GM21786 (cell line): ENCODE results near the gene ANKFN1.

Source experiments
- ATAC-seq: cut with Tn5 transposase; IDR thresholded peaks from one replicate; pipeline ENCODE4 v1.9.1; 2021; ENCODE audit not compliant: unreplicated experiment

The ANKFN1 gene, protein sequence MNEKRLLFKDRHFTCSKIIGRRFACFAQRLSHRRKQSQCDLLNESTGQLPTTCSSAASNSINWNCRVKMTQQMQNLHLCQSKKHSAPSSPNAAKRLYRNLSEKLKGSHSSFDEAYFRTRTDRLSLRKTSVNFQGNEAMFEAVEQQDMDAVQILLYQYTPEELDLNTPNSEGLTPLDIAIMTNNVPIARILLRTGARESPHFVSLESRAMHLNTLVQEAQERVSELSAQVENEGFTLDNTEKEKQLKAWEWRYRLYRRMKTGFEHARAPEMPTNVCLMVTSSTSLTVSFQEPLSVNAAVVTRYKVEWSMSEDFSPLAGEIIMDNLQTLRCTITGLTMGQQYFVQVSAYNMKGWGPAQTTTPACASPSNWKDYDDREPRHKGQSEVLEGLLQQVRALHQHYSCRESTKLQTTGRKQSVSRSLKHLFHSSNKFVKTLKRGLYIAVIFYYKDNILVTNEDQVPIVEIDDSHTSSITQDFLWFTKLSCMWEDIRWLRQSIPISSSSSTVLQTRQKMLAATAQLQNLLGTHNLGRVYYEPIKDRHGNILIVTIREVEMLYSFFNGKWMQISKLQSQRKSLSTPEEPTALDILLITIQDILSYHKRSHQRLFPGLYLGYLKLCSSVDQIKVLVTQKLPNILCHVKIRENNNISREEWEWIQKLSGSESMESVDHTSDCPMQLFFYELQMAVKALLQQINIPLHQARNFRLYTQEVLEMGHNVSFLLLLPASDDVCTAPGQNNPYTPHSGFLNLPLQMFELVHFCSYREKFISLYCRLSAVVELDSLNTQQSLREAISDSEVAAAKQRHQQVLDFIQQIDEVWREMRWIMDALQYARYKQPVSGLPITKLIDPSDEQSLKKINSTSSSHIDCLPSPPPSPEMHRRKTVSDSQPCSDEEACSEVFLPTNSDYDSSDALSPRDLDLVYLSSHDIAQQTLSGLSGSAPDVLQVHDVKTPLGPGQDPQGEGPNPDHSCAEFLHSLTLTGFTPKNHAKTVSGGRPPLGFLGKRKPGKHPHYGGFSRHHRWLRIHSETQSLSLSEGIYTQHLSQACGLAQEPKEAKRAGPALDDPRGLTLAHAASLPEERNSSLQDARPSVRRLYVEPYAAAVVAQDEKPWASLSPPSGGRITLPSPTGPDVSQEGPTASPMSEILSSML

DNA sequence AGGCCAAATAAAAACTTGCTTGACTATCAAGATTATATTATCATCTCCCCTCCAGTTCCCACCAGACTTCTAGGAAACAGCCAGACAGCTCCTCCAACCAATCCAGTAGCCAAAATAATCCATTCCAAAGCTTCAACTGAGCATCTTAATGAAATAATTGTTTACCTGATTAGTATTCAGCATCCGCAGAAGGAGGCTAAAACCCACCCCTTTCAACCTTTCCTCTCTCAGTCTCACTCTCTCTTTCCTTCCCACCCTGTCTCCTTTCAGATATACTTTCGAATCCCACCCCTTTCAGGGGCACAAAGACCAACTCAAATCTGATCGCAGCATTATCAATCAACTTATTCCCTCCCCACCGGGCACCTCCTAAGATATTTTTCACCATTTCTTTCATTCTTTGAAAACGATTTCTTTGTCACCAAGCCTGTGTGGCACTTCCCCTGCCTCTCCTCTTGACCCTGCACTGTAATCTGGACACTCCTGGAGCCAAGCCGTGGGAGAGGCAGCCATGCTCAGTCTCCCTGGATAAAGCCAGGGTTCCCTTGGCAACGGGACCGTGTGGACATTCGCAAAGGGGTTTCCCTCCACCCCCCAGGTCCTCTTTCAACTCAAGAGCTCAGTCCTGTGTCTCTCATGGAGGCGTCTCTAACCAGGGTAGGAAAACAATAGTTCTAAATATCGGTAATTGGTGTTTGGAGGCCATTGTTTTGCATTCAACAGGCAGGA lies at the start of gene ANKFN1:
Gene ANKFN1, plus strand, starts transcription at position 602 of the 729 bp plus-strand sequence. CDS start 59,193 bp downstream, outside the sequence.
- no peak for ATAC-seq

DNA sequence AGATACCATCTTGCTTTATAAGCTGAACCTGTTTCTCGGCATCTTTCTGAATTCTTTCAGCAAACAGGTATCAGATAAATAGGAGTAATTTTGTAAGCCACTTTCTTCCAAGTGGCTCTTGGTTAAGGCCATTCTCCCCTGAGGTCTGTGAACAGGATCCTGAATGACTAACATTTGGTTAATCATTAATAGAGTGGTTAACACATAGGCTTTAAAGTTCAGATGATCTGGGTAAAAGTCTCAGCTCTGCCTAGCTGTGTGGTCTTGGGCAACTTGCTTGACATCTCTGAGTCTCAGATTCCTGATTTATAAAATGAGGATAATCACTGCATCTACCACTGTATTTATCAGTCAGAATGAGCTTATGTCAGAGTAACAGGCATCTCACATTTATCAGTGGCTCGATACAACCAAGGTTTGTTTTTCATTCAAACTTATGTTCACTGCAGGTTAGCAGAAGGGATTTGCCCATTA lies 44.4 kb upstream of the ANKFN1 start:
- ATAC-seq, result peak; percentile 80

DNA sequence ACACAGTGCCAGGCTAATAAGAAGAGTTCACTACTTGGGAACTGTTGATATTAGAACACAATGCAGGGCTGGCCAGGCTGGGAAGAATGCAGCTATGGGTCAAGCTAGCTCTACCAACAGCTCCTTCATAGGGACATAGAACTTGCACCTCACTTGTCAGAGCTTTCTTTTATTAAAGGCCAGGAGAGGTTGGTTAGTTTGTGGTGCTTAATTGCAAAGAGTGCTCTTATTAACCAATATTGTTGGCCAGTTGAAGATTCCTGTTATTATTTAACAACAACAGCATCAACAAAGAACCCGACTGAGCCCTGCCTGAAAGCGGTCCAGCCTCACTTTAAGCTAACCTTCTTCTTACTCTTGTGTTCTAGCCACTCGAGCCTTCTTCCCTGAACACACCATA lies 43.4 kb upstream of the ANKFN1 start:
- ATAC-seq, result no peak

DNA sequence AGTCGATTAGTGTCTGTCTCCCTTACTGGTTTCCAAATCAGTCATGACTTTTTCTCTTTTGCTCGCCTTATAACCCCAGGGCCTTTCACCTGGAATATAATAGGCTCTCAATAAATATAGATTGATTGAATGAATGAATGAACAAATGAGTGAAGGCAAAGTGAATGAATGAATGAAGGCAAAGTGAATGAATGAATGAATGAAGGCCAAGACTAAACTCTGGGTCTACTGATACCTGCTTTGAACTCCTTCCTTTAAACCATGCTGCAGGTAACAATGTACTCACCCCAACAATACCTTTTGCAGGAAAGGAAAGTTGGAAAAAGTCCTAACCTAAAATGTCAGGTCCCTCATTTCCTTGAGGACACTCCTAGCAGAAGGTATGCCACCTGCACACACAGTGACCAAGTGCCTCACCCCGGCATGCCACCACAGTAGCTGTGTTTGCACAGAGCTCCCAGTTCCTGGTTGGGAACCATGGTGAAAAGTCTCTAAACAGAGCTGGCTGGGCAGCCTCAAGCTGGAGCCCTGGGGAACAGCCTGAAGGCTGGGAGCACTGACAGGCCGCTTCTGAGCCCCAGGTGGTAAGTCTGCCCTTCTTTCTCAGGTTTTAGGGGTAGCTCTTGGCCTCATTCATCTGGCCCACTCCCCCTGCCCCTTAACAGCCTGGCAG lies 42.7 kb upstream of the ANKFN1 start:
- no peak for ATAC-seq

DNA sequence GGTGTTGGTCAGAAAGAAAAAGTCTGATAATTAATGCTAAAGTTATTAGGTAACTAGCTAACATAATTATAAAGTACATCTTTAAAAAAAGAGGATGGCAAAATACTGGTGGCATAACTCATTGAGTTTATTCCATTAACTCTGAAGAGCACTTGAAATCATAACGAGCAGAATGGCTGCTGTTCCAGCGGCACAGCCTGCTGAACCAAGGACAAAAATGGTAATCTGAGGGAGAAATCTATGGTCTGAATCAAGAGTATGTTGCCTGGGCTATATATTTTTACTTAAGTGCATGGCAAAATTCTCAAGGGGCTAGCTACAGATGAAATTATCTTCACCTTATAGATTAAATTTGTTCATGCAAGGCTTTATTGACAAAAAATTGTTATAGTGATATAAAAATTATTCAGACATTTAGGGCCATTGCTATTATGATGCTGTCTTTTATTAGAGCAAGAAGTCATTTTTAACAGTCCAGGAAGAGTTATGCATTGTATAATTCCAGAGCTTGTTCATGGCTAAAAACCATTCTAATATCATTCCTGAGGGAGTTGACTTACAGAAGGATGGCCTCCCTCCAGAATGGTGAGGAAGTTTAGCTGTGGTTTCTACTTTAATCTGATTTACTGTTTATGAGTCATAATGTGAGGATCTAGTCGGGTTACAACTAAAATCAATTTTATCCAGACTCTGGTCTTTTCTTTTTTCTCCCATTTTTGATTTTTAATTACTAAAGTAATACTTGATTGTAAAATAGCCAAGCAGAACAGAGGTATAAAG lies 41.4 kb upstream of the ANKFN1 start:
- ATAC-seq, result no peak

DNA sequence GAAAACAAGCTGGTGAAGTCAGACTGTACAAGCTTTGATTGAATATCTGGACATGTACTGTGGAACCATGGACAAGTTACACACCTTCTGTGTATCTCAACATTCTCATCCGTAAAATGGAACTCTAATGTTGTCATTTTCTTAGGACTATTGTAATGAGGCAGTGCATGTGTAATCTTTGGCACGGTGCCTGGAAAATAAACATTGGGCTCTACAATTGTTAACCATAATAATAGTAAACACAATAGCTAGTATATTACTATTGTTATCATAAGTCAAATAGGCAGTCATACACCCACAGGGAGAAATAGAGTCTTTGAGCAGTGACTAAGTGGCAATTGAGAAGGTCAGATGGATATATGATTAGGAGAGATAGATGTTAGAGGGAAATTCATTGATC lies 39.8 kb upstream of the ANKFN1 start:
- ATAC-seq, result no peak

DNA sequence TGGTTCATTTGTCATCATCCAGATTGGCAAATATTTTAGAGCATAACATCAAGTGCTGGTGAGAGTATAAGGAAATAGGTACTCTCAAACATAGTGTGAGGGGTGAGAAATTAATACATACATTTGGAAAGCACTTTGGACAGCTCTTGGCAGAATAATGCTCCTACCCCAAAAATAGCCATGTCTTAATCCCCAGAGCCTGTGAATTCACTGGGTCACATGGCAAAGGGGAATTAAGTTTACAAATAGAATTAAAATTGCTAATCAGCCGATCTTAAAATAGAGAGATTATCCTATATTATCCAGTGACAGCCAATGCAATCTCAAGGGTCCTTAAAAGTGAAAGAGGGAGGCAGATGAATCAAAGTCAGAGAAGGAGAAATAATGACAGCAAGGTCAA lies 38.8 kb upstream of the ANKFN1 start:
- no peak for ATAC-seq

DNA sequence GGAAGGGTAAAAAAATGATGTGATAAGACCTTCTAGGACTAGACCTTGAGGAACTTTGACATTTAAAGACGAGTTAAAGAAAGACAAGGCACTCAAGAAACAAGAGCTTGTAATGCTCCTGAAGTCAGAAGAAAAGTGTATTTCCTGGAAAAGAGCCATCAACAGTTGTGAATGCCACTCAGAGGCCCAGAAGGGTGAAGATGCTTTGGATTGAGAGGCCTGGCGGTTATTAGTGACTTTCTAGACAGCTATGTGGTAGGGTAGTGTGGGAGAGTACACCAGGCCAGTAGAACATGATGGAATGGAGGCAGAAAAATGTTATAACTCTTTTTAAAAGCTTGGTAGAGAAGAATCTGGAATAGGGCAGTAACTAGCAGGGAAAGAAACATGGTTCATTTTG lies 34.1 kb upstream of the ANKFN1 start:
- no peak for ATAC-seq

DNA sequence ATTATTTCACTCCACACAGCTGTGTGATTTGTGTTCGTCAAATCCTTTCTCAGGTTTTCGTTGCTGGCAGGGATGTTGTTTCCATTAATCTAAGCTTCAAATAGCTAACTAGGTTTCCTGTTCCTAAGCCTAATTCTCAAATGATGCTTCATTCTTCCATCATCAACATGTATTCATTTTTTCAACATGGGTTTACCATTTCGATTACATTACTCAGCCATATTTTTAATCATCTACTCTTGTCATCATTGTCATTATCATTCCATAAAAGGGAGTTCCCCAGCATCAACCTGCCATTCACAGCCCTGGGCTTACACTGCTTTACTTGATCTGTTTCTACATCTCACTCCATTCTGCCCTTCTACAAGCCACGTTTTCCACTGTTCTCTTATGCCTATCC lies 33.3 kb upstream of the ANKFN1 start:
- ATAC-seq, result no peak

DNA sequence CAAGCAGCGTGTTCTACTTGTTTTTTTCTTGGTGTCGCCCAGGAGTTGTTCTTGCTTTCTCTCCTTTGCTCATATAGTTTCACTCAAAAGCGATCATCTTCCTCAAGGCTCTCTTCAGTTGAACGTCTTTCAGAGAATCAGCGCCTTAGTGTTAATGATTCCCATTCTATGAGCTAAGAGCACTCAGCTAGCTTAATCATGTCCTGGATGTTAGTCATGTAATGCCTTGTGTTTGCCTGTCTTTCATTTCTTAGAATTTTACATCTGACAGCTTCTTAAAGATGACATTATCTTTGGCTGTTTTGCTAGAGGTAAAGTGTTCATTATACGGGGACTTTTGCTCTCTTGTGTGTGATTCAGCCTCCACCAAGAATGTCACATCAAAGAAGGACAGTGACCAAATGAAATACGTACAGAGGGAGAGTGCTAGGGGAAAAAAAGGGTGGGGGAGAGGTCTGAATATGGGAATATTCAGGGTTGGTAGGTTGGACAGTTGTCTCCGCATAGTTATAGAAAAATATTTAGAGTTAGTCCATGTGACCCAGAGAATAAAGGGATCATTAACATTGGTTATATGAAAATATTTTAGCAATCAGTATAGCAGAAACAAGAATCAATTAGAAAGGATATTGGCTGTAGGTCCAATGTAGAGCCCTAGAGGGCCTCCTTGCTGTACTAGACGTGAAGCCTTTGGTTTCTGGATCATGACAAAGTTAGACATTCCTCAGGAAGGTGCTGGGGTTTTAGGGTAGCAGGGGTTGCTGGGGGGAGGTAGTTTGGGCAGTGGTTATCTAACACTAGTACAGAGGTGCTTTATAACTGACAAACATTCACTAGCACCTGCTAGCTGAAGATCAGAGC lies 31.9 kb upstream of the ANKFN1 start:
- no peak for ATAC-seq

DNA sequence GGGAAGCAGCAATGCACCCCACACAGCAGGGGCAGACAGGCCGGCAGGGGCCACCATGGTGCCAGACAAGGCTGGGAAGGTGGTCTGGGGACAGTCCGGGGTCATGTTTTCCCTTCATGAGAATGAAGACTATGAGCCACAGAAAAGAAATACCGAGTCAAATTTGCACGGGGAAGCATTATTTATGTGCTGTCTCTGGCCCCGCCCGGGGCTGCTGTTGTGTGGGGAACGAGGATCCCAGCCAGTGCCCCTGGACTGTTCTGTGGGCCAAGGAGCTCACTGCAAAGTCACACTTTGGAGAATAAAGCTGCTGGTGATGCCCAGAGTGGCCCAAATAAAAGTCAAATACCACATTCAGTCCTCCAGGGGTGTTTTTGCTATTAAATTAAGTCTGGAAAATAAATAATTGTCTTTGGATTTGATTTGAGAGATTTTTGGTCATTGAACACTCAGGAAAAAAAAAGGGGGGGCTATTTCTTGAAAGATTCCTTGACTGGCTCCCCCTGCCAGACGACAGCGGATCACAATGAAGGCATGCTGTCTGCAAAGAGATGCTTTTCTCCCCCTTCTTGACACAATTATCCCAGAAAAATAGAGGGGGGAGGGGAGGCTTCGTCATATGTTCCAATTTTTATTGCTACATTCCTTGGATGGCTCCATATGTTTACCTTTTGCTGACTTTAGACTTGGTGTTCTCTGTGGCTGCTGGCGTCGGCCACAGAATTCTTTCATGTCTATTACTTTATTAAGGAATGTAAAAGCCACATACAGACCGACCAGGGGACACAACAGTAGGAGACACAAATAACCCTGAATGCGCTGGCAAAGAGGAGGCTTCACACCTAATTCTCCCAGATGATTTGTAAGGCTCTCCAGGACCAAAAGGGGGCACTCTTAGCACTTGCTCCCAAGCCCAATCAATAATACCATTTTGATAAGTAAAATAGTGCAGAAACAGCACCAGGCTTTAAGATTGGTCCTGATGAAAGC lies 27.1 kb upstream of the ANKFN1 start:
- no peak for ATAC-seq

DNA sequence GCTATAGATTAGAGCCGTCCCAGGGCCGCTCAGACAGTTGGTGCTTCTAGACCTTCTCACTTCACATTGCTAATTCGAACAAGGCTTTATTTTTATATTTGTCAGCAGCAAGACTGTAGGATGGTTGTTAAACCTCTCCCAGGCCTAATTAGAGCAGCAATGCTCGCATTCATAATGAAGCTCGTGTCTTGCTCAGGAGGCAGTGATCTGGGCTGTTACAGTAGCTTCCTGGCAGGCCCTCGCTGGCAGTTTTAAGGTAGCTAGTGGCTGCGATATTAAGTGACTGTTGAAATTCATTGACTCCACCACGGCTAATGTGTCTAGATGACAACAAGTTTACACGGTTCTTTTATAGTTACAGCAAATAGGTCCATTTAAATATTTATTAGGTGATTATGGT lies 23.2 kb upstream of the ANKFN1 start:
- no peak for ATAC-seq

DNA sequence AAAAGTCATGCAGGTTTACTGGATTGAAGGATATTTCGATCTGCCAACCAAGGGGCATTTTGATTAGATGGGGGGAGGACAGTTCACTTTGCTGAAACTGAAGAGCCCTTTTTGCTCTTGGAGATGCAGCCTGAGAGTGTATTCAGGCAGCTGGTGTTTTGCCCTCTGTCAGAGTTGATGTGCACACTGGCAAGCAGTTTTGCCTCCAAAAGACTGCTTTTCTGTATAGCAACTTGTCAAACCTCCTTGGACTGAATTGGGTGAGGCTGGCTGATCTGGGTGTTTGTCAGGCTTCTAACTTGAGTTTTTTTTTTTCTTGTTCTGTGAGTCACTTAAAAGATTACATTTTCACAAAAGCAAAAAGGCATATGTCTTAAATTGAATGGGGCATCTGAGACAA lies 22.6 kb upstream of the ANKFN1 start:
- no peak for ATAC-seq

DNA sequence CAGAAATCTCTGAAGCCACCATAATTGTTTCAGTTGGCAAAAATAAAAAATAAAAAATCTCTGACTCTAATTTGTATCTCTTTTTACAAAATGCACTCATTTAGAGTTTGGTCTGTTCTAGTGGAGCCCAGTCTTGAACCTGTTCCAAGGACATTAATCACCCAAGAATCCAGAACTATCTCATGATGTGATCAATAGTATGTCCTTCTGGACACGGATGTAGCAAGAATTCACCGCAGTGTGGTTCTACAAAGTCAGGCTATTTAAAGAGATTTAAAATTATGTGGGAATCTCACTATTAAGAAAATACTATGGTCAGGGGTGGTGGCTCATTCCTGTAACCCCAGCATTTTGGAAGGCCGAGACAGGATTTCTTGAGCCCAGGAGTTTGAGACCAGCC lies 21.8 kb upstream of the ANKFN1 start:
- ATAC-seq, result no peak

DNA sequence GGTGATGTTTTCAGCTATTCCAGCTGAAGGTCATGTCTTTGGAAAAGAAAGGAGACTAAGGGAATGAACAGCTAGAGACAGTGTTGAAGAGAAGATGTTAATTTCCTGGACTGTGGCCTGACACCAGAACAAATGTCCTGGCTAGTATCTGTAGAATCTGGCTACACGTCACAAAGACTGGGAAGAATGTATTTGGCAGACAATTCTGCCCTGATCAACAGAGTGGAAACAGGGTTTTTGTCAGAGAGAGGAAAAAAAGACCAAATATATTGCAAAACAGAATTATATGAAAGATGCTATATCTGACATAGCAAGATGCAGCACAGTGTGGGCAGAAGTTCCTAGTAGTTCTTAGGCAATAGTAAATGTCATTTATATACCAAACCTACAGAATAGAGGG lies 17.0 kb upstream of the ANKFN1 start:
- ATAC-seq, result no peak

DNA sequence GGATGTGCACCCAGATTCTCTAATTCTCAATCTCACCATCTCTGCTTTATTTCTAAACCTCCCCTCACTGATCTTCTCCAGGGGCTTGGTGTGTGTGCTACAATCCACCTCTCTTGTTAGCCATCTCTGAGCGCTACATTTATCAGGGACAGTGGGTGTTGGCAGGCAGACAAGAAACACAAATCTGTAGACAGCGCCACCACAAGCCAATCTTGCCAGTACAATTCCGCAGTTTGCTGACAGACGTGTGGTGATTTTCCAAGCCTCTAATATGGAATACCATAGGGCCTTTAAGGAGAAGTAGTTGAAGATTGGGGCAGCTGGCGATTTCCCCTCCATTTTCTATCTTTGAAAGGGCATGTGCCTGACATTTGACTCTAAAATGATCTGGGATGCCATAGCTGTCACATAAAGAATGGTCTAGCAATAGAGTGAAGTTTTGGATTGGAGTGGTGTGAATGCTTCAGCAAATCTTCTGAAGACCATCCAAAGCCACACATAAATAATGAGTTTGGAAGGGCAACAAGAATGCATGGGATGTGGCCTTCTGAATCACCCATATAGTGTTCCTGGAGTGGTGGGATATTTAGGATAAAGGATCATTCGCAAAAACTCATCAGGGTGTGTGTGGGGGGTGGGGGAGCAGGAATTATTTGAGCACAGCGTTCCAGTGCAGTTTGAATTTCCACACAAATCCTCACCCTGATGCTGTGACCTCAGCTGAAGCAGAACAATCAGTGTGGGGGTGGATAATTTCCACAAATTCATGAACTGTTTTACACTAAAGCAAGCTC lies 12.0 kb upstream of the ANKFN1 start:
- ATAC-seq, result no peak

DNA sequence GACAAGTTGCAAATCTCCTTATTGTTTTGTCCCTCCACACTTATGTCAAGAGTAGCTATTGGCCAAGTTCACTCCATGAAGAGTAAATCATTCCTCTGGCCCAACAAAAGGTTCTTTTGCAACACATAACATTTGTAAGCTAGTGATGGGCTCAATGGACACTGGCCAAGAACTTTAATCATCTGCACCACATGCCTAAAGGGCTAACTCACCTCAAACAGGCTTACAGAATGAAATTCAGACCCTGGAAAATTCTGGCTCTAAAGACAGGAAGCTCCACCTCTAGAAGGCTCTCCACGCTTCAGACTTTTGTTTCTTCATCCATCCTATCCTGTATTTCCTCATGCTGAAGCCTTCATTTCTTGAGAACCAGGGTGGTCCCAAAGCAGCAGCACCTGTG lies 10.9 kb upstream of the ANKFN1 start:
- ATAC-seq, result no peak
